GM21825 (cell line): Measurements from ENCODE around the gene FGFRL1.
A peak's percentile ranks its signal among the peaks of the same experiment; 100 is the strongest.

Source experiments
- ATAC-seq: cut with Tn5 transposase; IDR thresholded peaks from one replicate; pipeline ENCODE4 v1.9.1; 2021; ENCODE audit warnings: mild to moderate bottlenecking, moderate library complexity; ENCODE audit not compliant: unreplicated experiment

Gene FGFRL1

DNA sequence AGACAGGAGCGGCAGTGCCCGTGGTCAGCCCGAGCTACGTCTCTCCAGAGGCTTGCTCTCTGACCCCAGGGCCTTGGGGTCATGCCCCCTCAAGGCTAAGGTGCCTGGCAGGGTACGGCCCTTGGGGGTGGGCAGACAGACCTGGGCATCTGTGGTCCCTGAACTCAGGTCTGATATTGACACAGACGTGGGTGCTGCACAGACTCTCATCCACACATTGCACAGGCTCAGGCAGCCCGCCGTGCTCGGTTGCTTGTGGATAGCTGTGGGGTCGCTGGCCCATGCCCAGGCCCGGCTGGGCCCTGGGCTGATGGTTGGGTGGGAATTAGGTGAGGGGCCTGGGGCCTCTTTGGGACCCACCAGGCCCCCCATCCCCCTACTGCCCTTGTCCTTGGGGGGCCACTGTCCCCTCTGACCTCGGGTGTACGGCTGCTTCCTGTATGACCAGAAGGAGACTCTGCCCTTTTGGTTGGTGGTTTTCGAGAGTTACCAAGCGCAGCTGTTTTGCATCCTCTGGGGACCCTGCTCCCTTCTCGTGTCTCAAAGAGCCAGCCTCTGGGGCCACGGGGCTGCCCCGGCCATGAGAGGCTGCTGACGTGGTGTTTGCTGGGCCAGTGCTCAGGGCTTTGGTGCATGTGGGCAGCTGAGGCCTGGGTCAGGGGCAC, 10.1 kb downstream of the FGFRL1 start:
- peak; percentile 81 for ATAC-seq

DNA sequence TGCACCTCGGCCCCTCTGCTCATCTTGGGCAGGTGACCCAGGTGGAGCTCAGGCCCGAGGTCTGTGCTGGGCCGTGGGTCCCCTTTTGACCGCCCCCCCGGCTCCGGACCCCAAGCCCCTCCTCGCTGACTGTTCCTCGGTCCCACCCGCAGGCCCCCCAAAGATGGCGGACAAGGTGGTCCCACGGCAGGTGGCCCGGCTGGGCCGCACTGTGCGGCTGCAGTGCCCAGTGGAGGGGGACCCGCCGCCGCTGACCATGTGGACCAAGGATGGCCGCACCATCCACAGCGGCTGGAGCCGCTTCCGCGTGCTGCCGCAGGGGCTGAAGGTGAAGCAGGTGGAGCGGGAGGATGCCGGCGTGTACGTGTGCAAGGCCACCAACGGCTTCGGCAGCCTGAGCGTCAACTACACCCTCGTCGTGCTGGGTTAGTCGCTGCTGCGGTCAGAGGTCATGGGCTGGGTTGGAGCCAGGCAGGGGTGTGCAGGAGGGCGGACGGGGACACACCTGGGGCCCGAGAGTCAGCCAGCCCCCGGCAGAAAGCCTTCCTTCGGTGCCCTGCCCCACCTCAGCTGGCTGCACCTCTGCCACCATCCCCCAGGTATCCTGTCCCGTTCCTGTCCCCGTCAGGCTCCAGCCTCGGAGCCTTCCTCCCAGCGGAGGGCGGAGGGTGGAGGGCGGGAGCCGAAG, 10.8 kb downstream of the FGFRL1 start:
- no peak for ATAC-seq

DNA sequence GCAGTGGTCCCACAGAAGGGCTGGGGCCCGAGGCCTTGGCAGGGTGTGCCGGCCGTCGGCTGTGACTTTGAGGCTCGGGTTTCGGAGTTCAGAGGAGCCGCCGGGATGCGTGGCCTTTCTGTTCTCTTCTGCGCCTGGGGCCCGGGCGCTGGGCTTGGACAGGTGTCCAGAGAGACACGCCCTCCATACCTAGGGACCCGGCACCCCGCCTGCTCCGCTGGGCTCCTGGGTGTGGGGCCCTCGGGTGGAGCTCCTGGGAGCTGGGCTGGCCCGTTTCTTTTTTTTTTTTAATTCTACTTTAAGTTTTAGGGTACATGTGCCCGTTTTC, 11.3 kb downstream of the FGFRL1 start:
- ATAC-seq, result no peak

DNA sequence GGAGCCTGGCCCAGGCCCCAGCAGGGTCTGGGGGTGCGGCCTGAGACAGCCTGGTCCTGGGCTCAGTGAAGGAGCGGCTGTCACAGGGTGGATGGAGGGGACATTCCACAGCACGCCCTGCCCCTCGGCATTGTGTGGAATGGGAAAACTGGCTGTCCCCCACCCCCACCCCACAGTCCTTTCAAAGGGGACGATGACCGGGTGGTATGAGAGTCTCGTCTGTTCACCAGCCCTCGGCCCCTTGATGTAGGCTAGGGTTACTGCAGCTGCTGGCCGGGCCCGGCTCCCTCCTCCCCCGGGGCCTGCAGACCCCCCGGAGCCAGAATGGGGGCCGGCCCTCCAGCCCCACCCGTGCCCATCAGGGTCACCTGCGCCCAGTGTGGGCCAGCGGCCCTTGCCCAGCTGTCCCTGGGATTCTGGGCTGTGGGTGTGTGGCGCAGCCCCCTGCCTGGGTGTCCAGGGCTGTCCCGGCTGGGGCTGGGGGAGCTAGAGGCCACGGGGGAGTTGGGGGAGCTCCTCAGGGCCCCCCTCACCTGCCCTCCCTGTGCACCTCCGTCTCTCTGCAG, 11.7 kb downstream of the FGFRL1 start:
- no peak for ATAC-seq

DNA sequence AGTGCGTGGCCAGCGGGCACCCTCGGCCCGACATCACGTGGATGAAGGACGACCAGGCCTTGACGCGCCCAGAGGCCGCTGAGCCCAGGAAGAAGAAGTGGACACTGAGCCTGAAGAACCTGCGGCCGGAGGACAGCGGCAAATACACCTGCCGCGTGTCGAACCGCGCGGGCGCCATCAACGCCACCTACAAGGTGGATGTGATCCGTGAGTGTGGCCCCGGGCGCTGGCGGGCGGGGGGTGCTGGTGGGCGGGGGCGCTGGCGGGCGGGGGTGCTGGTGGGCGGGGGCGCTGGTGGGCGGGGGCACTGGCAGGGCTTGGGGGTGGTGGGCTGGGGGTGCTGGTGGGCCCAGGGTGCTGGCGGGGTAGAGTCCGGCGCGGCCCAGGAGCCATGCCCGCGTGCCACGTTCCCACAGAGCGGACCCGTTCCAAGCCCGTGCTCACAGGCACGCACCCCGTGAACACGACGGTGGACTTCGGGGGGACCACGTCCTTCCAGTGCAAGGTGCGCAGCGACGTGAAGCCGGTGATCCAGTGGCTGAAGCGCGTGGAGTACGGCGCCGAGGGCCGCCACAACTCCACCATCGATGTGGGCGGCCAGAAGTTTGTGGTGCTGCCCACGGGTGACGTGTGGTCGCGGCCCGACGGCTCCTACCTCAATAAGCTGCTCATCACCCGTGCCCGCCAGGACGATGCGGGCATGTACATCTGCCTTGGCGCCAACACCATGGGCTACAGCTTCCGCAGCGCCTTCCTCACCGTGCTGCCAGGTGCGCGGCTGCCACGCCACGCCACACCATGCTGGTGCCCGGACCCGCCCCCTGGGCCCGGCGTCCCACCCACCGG, 12.7 kb downstream of the FGFRL1 start:
- no peak for ATAC-seq

DNA sequence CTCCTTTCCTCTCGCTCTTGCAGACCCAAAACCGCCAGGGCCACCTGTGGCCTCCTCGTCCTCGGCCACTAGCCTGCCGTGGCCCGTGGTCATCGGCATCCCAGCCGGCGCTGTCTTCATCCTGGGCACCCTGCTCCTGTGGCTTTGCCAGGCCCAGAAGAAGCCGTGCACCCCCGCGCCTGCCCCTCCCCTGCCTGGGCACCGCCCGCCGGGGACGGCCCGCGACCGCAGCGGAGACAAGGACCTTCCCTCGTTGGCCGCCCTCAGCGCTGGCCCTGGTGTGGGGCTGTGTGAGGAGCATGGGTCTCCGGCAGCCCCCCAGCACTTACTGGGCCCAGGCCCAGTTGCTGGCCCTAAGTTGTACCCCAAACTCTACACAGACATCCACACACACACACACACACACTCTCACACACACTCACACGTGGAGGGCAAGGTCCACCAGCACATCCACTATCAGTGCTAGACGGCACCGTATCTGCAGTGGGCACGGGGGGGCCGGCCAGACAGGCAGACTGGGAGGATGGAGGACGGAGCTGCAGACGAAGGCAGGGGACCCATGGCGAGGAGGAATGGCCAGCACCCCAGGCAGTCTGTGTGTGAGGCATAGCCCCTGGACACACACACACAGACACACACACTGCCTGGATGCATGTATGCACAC, 13.6 kb downstream of the FGFRL1 start:
- ATAC-seq, result no peak

DNA sequence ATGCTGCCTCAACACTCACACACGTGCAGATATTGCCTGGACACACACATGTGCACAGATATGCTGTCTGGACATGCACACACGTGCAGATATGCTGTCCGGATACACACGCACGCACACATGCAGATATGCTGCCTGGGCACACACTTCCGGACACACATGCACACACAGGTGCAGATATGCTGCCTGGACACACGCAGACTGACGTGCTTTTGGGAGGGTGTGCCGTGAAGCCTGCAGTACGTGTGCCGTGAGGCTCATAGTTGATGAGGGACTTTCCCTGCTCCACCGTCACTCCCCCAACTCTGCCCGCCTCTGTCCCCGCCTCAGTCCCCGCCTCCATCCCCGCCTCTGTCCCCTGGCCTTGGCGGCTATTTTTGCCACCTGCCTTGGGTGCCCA, 14.7 kb downstream of the FGFRL1 start:
- peak; percentile 59 for ATAC-seq

DNA sequence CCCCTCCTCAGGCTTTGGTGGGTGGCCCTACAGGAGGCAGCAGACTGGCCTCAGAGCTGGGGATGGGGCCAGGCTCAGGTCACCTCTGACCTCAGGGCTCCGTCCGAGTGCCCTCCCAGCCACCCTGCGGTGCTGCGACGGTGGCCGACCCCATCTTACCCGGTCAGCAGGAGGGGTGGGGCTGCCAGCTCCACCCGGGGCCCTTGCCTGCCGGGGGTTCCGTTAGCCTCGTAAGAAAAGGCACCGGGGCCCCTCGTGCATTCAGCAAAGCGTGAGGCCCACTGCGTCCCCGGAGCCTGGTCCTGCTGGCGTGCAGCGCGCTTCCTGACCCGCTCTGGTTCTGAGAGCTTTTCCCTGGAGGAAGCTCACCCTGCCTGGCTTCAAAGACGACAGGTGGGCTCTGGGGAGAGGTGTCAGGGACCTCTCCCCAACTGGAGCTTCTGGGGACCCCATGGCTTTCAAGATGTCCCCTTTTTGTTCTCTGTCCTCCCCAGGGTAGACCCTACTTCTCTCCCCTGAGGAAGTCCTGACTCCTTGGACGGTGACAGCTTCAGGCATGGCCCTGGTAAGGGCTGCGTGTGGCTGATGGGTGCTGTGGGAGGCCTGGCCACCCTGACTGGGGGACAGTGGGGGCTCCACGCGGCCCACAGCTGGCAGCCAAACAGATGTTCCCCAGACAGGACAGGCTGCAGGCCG, 15.9 kb downstream of the FGFRL1 start:
- ATAC-seq, result no peak

DNA sequence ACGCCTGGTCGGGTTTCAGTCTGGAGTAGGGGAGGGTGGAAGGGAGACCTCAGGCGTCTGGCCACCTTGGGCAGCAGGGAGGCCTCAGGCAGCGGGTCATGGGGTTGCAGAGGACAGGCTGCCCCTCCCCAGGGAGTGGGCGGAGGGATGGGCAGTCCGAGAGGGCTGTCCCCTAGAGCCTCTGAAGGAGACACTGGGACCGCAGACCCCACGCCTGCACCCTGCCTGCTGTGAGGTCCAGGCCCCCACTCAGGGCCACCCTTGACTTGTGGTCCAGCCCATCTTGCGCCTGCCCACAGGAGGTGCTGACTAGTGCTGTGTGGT, 16.5 kb downstream of the FGFRL1 start:
- no peak for ATAC-seq

DNA sequence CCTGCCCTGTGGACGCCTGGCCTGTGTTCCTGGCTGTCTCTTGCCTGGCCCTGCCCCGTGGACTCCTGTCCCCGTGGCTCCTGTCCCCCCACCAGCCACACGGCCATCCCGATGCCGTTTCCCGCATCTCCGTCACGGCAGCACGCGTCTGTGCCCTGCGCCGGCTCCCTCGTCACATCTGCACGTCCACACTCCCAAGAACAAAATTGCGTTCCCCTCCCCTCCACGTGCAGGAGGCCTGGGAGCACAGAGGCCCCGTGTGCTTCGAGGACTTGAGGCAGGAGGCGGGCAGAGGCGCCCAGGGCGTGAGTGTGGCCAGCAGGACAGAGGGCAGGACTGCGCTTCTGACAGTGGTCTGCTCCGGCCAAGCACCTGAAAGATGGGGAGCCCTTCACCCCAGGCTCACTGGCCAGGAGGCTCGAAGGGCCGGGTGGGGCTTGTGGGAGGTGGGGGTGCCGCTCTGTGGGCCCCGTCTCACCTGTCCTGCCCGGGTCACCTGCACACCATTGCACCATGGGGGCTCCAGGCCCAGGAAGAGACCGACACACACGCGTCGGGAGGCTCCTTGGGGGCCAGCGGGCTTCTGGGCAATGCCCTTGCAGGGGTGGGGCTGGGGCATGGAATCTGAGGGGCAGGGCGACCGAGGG, 17.3 kb downstream of the FGFRL1 start:
- no peak for ATAC-seq

DNA sequence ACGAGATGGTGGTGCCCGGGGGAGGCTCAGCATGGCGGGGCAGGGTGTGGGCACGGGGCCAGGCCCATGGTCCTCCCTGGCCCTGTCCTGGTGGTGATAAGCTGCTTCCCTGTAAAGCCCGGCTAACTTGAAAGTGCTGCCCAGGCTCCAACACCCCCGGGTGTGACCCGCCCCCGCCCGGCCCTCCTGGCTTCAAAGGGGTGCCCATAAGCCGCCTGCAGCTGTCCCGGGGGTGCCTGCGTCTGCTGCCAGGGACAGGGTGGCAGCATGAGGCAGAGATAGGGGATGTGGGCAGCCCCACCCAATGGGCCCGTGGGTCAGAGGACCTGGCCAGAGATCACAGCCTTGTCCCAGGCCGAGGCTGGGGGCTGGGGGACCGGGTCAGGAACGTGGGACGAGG, 18.1 kb downstream of the FGFRL1 start:
- ATAC-seq, result no peak

DNA sequence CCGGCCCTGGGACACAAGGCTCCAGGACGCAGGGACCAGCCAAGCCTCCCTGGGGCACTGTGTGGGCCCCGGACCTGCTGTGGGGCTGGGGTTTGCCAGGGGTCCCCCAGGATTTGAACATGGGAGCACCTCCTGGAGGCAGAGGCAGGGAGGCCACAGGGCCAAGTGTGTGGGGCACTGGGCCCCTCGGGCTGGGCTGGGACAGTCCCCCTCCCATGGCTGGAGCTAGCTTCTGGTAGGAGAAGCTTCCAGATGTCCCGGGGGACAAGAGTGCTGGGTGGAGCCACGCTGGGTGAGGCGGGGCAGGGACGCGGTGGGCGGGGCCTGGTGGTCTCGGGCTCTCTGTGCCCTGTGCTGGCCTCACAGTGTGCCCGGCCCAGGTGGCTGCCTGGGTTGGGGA, 18.6 kb downstream of the FGFRL1 start:
- no peak for ATAC-seq

DNA sequence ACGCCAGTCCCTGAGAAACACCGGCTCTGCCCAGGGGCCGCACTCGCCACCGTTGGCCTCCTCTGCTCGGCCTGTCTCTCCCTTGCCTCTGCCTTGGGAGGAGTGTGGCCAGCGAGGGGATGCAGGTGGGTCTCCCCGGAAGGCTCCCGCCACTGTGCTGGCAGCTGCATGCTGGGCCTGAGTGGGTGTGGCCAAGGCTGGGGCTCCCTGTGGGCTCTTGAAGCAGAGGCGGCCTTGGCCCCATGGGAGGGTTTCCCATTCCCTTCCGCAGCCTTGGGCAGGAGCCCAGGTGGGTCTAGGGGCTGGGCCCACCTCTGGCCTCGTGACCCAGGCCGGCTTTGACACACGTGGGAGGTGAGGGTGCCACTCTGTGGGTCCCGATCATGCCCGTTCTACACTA, 19.1 kb downstream of the FGFRL1 start:
- no peak for ATAC-seq

DNA sequence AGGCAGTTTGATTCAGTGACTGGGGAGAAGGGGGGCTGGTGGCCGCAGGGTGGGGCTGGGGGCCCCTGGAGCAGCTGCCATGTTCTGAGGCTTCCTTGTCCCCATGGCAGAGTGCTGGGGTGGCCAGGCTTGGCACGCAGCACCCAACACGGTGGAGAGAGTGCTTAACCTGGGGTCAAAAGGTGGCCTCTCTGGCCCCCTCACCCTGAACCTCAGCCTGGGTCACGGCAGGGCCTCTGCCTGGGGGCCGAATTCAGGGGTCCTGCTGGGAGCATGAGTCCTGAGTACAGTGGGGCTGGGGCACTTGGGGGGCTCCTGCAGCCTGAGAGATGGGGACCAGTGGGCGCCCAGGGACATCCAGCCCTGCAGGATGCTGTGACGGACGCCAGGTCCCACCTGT, 19.9 kb downstream of the FGFRL1 start:
- no peak for ATAC-seq

DNA sequence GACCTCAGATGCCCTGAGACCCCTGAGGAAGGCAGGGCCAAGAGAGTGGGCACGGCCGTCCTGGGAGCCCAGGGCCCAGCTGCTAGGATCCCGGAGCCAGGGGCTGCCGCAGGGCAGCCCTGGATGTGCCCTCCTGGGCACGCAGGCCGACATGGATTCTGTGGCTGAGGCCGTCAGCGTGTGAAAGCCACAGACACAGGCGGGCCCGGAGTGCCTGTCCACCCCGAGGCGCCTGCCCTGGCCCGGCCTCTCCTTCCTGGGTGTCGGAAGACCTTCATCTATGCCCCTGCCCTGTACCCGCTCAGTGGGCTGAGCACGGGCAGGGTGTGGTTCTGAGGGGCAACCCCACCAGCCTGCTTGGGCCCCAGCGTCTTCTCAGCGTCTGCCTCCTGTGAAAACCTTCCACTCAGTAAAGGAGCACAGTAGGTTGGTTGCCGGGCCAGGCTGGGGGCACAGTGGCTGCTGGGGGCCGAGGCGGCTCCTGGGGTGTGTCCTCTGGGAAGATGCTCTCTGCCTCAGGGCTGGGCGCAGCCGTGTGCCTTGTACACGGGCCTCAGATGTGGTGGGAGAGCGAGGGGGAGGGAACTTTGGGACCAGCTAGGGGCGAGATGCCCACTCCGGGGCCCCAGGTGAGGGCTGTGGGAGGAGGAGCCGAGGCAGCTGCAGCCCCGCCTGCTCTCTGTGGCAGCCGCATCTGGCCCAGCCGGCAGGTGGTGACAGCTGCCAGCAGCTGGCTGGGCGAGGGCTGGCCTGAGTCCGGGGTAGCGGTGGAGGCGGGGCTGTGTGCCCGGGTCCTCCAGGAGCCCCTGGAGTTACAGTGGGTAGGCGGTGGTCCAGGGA, 20.8 kb downstream of the FGFRL1 start:
- ATAC-seq, result no peak

DNA sequence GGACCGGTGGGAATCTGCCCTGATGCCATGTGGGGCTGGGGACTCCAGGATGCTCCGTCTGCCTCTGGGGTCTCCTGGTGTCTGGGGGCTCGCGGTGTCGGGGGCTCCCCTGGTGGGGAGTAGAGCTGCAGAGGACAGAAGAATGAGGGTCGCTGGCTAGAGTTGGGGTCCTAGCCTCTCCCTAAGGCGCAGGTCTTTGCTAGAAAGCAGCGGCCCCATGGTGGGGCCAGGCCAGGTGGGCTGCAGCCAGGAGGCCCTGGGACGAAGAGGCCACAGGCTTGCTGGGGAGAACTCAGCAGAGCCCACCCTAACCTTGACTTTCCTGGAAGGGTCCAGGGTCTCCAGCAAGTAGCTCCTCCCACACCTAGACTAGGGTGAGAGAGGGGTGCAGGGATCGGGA, 21.4 kb downstream of the FGFRL1 start:
- no peak for ATAC-seq

DNA sequence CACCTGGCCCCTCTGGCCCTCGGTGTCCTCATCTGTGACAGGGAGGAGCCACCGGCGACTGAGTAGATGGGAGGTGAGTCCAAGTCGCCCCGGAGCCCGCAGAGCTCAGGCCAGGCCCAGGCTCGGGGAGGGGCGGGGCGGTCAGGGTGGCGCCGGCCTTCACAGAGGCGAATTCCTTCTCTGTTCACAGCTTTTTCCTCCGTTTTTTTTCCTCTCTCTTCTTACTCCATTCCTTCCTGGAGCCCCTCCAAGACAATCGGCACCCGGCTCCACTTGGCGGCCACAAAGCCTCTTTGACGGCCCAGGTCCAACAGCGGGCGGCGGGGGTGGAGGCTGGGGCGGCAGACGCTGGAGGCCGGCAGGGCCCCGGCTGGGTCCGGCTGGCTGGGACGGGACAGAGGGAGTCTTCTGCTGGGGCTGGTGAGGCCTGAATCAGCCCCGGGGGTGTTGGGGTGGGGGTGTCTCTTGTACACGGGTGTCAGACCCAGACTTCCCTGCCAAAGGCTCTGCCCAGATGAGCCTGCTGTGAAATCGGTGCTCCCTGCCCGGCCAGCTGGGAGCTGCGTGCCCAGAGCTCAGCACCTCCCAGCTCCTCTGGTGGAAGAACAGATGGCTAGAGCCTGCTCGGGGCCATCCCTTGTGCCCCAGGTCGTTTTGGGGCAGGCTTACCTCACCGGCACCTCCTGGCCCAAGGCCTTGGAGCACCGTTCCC, 22.6 kb downstream of the FGFRL1 start:
- ATAC-seq, result no peak

DNA sequence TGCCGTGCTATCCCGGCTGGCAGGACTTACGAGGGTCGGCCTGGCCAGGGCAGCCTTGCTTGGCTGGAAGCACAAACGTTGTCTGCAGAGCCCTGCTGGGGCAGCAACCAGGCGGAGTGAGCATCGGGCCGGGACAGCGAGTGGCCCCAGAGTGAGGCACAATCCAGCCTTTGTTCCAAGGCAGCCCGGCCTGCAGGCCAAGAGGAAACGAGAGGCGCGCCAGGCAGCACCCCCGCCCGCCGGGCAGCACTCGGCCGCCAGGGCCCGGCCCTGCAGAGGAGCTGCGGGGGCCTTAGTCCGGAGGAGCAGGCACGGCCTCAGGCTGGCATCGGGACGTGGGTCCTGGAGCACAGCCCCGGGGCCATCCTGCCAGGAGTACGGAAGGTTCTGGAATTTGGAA, 24.1 kb downstream of the FGFRL1 start:
- ATAC-seq, result no peak

DNA sequence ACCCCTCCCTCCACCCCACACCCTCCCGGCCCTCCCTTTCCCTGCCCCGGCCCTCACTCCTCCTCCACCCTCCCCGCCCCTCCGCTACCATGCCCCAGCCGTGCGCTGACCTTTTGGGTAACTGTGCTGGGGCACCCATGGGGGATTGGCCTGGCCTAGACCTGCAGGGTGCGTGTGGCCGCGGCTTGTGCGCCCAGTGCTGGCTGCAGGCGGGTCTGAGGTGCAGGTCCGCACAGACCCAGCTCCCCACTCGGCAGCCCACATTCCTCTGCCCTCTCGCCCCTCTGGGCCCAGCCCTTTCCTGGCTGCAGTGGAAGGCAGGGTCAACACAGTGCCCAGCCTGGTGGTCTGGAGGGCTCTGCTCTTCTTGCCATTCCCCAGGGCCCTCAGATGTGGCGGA, 24.7 kb downstream of the FGFRL1 start:
- ATAC-seq, result no peak
